Muscle of back (tissue), 11 donors: ENCODE results near the gene LRIG3. TPM values are rescaled to one million over a fixed set of nuclear protein-coding genes. Genes with fewer than 3 reads are reported as not detected.
"Not testable (repeated sequence)": the region's sequence is repeated elsewhere in the genome, so short reads cannot be mapped to it uniquely, and the experiment has no call there.

Experiments
- DNase-seq, 3 donors: peaks; one replicate each; pipeline versions ENCODE4 v3.0.0 to v3.0.0-alpha.2; 2013
- polyA plus RNA-seq, 10 donors: library from polyadenylated mRNA; unstranded; fragments of 120-200 nt; gene quantifications; one replicate each; pipeline ENCODE4 v1.2.1, GENCODE V29; 2013; ENCODE audit not compliant: insufficient read length in 10 of 10

Gene LRIG3
- polyA plus RNA-seq, 10 donors = 27.3 to 49.4 (median 33.3) TPM

- DNase-seq = no peak
These were observed 49.7 kb downstream of the LRIG3 start for GRCh38 chr12:58870595-58870994.

GRCh38 chr12:58860788-58861240 is 59.5 kb downstream of the LRIG3 start:
- DNase-seq = no peak

DNA sequence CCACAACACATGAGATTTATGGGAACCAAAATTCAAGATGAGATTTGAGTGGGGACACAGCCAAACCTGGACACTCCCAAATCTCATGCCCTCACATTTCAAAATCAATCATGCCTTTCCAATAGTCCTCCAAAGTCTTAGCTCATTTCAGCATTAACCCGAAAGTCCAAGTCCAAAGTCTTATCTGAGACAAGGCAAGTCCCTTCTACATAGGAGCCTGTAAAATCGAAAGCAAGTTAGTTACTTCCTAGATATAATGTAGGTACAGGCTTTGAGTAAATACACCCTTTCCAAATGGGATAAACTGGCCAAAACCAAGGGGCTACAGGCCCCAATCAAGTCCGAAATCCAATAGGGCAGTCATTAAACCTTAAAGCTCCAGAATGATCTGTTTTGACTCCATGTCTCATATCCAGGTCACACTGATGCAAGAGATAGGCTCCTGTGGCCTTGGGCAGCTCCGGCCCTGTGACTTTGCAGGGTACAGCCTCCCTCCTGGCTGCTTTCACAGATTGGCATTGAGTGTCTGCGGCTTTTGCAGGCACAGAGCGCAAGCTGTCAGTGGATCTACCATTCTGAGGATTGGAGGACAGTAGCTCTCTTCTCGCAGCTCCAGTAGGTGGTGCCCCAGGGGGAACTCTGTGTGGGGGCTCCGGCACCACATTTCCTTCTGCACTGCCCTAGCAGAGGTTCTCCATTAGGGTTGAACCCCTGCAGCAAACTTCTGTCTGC is 60.1 kb downstream of the LRIG3 start:
- DNase-seq = no peak

DNA sequence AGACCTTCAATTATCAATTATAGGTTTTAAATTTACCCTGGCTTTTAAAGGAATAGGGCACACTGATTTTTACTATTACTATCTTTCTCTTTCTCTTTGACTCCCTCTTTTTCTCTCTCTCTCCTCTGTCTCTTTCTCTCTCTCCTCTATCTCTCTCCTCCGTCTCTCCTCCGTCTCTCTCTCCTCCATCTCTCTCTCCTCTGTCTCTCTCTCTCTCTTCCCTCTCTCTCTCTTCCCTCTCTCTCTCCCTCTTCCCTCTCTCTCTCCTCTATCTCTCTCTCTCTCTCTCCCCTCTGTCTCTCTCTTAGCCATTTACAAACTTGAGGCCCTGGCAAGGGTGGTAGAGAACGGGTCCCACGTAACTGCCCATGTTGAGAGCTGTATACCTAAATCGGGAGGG is 62.3 kb downstream of the LRIG3 start:
- DNase-seq = no peak

GRCh38 chr12:58857206-58857605 is 63.1 kb downstream of the LRIG3 start:
- not testable (repeated sequence) for DNase-seq

DNA sequence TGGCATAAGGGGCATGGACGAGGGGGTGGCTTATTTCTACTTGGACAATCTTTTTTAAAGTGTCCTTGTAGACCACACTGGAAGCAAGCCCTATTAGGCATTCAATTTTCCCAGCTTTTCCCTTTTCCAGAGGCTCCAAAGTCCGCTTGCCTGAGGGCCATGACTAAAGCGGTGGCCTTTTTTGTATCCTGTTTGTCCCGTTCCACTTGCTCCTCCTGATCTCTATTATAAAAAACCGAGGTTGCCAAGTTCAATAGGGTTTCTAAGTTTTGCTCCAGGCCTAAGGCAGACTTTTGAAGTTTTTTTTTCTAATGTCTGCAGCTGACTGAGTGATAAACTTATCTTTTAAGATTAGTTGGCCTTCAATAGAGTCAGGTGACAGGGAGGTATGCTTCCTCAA is 64.7 kb downstream of the LRIG3 start:
- DNase-seq = not testable (repeated sequence)

DNA sequence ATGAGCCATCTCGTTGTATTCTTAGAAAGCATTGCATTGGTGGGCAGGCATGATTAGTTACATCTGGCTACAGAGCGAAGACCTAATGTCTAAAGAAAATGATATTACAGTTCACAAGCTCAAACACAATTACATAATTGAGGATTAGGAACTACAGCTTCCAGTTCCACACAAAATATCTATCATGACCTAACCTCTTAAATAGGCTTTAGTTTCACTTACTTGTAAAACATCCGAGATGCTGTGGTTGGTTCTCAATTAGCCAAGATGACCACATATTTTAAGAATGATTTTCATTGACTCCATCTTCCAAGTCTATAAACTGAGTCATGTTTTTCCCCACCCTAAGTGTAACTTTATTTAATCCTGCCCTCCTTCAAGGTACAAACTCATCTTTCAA is 69.5 kb downstream of the LRIG3 start:
- DNase-seq = no peak

DNA sequence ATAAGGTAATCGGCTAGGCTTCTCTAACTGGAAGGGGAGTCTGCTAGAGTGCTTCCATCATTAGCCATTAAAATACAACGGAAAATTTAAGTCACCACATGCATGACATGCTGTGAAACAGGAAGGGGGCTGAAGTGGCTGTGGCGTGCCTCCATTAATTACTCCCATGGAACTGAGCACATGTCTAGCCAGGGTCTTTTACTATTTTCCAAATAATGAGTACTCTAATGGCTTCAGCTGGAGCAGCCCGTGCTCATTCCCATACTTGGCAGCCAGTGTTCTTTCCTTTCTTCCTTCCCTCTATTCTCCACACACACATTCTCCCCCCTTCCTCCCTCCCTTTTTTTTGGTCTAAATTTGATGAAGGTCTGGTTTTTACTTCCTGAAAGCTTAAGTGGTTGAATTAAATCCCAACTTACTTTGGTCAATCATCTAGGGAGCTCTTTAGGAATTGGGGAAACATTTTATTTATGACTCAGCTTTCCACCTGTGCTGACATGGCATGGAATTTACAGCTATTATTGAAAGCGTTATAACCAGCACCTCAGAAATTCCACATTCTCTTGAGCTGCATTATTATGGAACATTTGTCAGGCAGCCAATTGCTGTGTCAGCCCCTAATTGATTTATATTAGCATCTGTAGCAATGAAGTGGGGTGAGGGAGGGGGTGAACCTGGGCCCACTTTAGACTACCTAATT is 72.3 kb downstream of the LRIG3 start:
- DNase-seq = peak; percentile 51 to 93 (median 82)

- no peak for DNase-seq
These were observed 76.1 kb downstream of the LRIG3 start for GRCh38 chr12:58844161-58844560.

- DNase-seq = no peak
These were observed 79.1 kb downstream of the LRIG3 start for GRCh38 chr12:58841058-58841798.

GRCh38 chr12:58833853-58834252 is 86.5 kb downstream of the LRIG3 start:
- peak in 1 of 3 donors; percentile 39 for DNase-seq

DNA sequence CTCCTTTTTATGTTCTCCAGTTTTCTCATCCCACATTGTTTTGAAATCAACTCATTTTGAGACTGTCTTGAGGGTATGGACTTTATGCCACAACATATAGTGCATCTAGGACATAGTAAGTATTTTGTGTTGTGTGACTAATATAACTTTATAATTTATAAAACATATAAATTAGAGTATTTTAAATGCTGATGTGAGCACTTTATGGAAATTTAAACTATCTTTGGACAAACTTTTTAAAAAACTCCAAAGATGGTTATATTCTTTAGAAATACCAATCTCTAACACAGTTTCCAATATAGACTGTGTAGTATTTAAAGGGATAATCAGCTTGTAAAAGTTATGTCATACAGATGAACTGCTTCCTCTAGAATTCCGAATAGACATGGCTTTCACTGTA is 87.4 kb downstream of the LRIG3 start:
- DNase-seq = no peak
